ENCODE measurements around the gene GALNT1. TPM values are rescaled to one million over a fixed set of nuclear protein-coding genes. Genes with fewer than 3 reads are reported as not detected.

Gene GALNT1
- total and polyA plus RNA-seq, 2 of the 4 experiments (the other 2 are of a cell fraction): 24.9 to 43.9 TPM

DNA sequence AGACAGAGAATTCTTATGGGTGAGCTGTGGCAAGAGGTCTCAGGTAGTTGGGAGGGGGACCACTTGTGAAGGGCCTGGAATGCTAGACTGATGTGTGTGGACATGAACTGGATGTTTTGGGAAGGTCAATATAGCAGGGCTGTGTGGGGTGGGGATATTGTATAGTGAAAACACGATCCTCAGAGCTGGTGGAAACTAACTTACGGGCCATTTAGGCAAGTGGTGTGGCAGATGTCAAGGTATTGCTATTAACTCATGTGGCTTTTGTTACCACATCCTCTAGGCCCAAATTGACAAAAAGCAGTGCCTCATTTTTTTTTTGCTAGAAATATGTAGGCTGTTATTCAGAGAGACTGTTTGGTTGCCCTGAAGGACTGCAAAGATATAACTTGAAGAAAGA, 8.0 kb upstream of the GALNT1 start:
- no peak overlapping the region for H4K91ac ChIP-seq (ENCODE audit: insufficient read depth, low read depth, low read length)
- H3K9ac ChIP-seq (ENCODE audit: low read depth, low read length): no peak overlapping the region
- H3K4ac ChIP-seq (ENCODE audit: low read depth, low read length): no peak overlapping the region
- no peak overlapping the region for H3K14ac ChIP-seq (replicated peaks; ENCODE audit: low read depth, low read length)
- dilution Hi-C loops (cut with HindIII; ENCODE audit: low sequenced_read_pairs, unreplicated experiment): no loop called here
- H3K27me3 ChIP-seq (ENCODE audit: control insufficient read depth, insufficient read depth, low read length): no peaks in the 10 kb centered on the region
- WGBS, 2 experiments (ENCODE audit: extremely low coverage in 2 of 2, insufficient read length in 1 of 2): 80% methylated on average over 1 of the region's 2 CpGs; no CpG with 5 or more reads in 1 of the 2 experiments
- no peak overlapping the region for H3K56ac ChIP-seq (ENCODE audit: extremely low read depth, insufficient read depth, low read length)
- H4K20me1 ChIP-seq (ENCODE audit: insufficient read depth, low read length): no peaks in the 10 kb centered on the region
- H3K9me1 ChIP-seq (ENCODE audit: insufficient read depth, low read length): peaks cover 3% of the 10 kb centered on the region; the same call in 1 of the 2 replicates
- H3K23ac ChIP-seq (ENCODE audit: low read depth, low read length): no peak overlapping the region
- 0 out of 2 replicates have a peak overlapping the region, but pooled peaks have one; percentile 3 for H2BK20ac ChIP-seq (ENCODE audit: low read depth, low read length)
- H3K4me2 ChIP-seq (ENCODE audit: low read depth, low read length): no peak overlapping the region
- intact Hi-C loops (cut with micrococcal nuclease): loop anchor here (5.0 to 10.0 kb wide), 2 partner anchors 41 to 79 kb away; partner anchors contain the start of gene INO80C
- H2AFZ ChIP-seq (replicated peaks; ENCODE audit: low read length, poor library complexity): no peak overlapping the region
- TF ChIP-seq, protein P1, sequence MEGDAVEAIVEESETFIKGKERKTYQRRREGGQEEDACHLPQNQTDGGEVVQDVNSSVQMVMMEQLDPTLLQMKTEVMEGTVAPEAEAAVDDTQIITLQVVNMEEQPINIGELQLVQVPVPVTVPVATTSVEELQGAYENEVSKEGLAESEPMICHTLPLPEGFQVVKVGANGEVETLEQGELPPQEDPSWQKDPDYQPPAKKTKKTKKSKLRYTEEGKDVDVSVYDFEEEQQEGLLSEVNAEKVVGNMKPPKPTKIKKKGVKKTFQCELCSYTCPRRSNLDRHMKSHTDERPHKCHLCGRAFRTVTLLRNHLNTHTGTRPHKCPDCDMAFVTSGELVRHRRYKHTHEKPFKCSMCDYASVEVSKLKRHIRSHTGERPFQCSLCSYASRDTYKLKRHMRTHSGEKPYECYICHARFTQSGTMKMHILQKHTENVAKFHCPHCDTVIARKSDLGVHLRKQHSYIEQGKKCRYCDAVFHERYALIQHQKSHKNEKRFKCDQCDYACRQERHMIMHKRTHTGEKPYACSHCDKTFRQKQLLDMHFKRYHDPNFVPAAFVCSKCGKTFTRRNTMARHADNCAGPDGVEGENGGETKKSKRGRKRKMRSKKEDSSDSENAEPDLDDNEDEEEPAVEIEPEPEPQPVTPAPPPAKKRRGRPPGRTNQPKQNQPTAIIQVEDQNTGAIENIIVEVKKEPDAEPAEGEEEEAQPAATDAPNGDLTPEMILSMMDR (conservative IDR thresholded peaks at IDR 0.05; ENCODE audit: low read depth, low read length): no peak
- no peak for TF ChIP-seq SMC3 (IDR thresholded peaks at IDR 0.05; ENCODE audit: low read depth, low read length)
- TF ChIP-seq, protein P2, sequence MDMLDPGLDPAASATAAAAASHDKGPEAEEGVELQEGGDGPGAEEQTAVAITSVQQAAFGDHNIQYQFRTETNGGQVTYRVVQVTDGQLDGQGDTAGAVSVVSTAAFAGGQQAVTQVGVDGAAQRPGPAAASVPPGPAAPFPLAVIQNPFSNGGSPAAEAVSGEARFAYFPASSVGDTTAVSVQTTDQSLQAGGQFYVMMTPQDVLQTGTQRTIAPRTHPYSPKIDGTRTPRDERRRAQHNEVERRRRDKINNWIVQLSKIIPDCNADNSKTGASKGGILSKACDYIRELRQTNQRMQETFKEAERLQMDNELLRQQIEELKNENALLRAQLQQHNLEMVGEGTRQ (IDR thresholded peaks at IDR 0.05; ENCODE audit: low read depth, low read length): no peak
- TF ChIP-seq FOS (IDR thresholded peaks at IDR 0.05; ENCODE audit: low read depth, low read length): no peak
- no peak for TF ChIP-seq NFE2L2 (IDR thresholded peaks at IDR 0.05; ENCODE audit: low read depth, low read length)
- TF ChIP-seq RAD21 (IDR thresholded peaks at IDR 0.05; ENCODE audit: low read length): no peak
- TF ChIP-seq CEBPB (IDR thresholded peaks at IDR 0.05; ENCODE audit: low read depth, low read length): no peak
- TF ChIP-seq CHD1 (IDR thresholded peaks at IDR 0.05; ENCODE audit: low read depth, low read length): no peak
- no peak for TF ChIP-seq MAZ (IDR thresholded peaks at IDR 0.05; ENCODE audit: borderline replicate concordance, low read depth, low read length)
- TF ChIP-seq MXI1 (IDR thresholded peaks at IDR 0.05; ENCODE audit: borderline replicate concordance, low read depth, low read length): no peak
- TF ChIP-seq MAFK (IDR thresholded peaks at IDR 0.05; ENCODE audit: low read depth, low read length): no peak
- no peak for TF ChIP-seq POLR2A (IDR thresholded peaks at IDR 0.05; ENCODE audit: low read depth, low read length)
- TF ChIP-seq, protein P3, sequence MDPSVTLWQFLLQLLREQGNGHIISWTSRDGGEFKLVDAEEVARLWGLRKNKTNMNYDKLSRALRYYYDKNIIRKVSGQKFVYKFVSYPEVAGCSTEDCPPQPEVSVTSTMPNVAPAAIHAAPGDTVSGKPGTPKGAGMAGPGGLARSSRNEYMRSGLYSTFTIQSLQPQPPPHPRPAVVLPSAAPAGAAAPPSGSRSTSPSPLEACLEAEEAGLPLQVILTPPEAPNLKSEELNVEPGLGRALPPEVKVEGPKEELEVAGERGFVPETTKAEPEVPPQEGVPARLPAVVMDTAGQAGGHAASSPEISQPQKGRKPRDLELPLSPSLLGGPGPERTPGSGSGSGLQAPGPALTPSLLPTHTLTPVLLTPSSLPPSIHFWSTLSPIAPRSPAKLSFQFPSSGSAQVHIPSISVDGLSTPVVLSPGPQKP (IDR thresholded peaks at IDR 0.05; ENCODE audit: borderline replicate concordance, low read depth, low read length): no peak
- TF ChIP-seq BHLHE40 (IDR thresholded peaks at IDR 0.05; ENCODE audit: low read depth, low read length): no peak
- no peak for TF ChIP-seq RCOR1 (IDR thresholded peaks at IDR 0.05; ENCODE audit: insufficient replicate concordance, low read length)
- no peak for TF ChIP-seq RFX5 (IDR thresholded peaks at IDR 0.05; ENCODE audit: low read depth, low read length)
- no peak for DNase-seq
- in situ Hi-C loops (cut with MboI; ENCODE audit: low sequenced_read_pairs): no loop called here
- H2BK5ac ChIP-seq (ENCODE audit: low read depth, low read length, poor library complexity, severe bottlenecking): no peak overlapping the region
- H4K5ac ChIP-seq (ENCODE audit: low read depth, low read length): no peak overlapping the region
- H4K8ac ChIP-seq (ENCODE audit: low read depth in 2 of 2, low read length in 2 of 2): no peak overlapping the region
- no peaks in the 10 kb centered on the region for H3K36me3 ChIP-seq (ENCODE audit: control insufficient read depth, insufficient read depth, low read length)
- no TSS peak for BruUV-seq (replicated peaks)
- peaks cover 2% of the 10 kb centered on the region for H3K4me1 ChIP-seq (ENCODE audit: control insufficient read depth, insufficient read depth, low read length)
- H3K9me3 ChIP-seq (ENCODE audit: control insufficient read depth, insufficient read depth, low read length): no peaks in the 10 kb centered on the region
- ChIA-PET POLR2A (ENCODE audit: unreplicated experiment) (no interaction called here), CTCF (no interaction called here)
- no peak overlapping the region for H2AK9ac ChIP-seq (replicated peaks; ENCODE audit: low read depth, low read length, poor library complexity)
- no peak overlapping the region for H3K27ac ChIP-seq (ENCODE audit: insufficient read depth, low read length)
- no peak for ATAC-seq (ENCODE audit: low read depth)
- no peak overlapping the region for H2AK5ac ChIP-seq (ENCODE audit: low read depth, low read length)
- no peak overlapping the region; the same call in 1 of the 2 replicates for H2BK120ac ChIP-seq (ENCODE audit: low read depth, low read length)
- no peak overlapping the region for H3K18ac ChIP-seq (ENCODE audit: low read depth, low read length)
- no peaks in the 10 kb centered on the region for H3K79me1 ChIP-seq (ENCODE audit: low read depth in 1 of 2, low read length in 2 of 2)
- H3K4me3 ChIP-seq (ENCODE audit: insufficient read depth, low read depth, low read length): no peak overlapping the region
- no peak overlapping the region for H2BK15ac ChIP-seq (ENCODE audit: low read depth, low read length)
